CD4-positive, alpha-beta T cell treated with Interleukin-4 for 1 hour (primary cell): Measurements from ENCODE around the gene PLAC9.
A peak's percentile ranks its signal among the peaks of the same experiment; 100 is the strongest.
"Not testable (repeated sequence)": the region's sequence is repeated elsewhere in the genome, so short reads cannot be mapped to it uniquely, and the experiment has no call there.

Source experiments
- DNase-seq, 2 donors: peaks; one replicate each; pipeline ENCODE4 v3.0.0-alpha.2; 2020 to 2022

PLAC9 gene

GRCh38 chr10:80132299-80133139 is at the start of gene PLAC9:
PLAC9 (plus strand) TSS chr10:80132730; CDS start chr10:80132763, 33 bp downstream.
- no peak for DNase-seq

GRCh38 chr10:80090121-80090520 is 42.4 kb upstream of the PLAC9 start:
- DNase-seq: no peak

- no peak for DNase-seq
These were observed 38.3 kb upstream of the PLAC9 start for GRCh38 chr10:80094231-80094630.

- not testable (repeated sequence) for DNase-seq
These were observed 34.3 kb upstream of the PLAC9 start for GRCh38 chr10:80098272-80098671.

- DNase-seq: not testable (repeated sequence)
These were observed 33.2 kb upstream of the PLAC9 start for GRCh38 chr10:80099295-80099694.

- DNase-seq: no peak
These were observed 32.4 kb upstream of the PLAC9 start for GRCh38 chr10:80100116-80100515.

- no peak for DNase-seq
These were observed 31.5 kb upstream of the PLAC9 start for GRCh38 chr10:80100861-80101695.

- peak in 1 of 2 donors; percentile 54 for DNase-seq
These were observed 28.2 kb upstream of the PLAC9 start for GRCh38 chr10:80104066-80104926.

GRCh38 chr10:80108576-80109239 is 23.8 kb upstream of the PLAC9 start:
- DNase-seq: no peak

GRCh38 chr10:80110986-80111385 is 21.5 kb upstream of the PLAC9 start:
- DNase-seq: no peak

- no peak for DNase-seq
These were observed 13.9 kb upstream of the PLAC9 start for GRCh38 chr10:80118669-80119068.

- DNase-seq: no peak
These were observed 10.3 kb upstream of the PLAC9 start for GRCh38 chr10:80122110-80122710.

- DNase-seq: no peak
These were observed 9.8 kb upstream of the PLAC9 start for GRCh38 chr10:80122746-80123145.

- no peak for DNase-seq
These were observed 5.7 kb upstream of the PLAC9 start for GRCh38 chr10:80126876-80127275.

- DNase-seq: no peak
These were observed 1.0 kb upstream of the PLAC9 start for GRCh38 chr10:80131499-80131901.

GRCh38 chr10:80133206-80133605 is 676 bp downstream of the PLAC9 start:
- DNase-seq: no peak

GRCh38 chr10:80133687-80134086 is 1.2 kb downstream of the PLAC9 start:
- DNase-seq: not testable (repeated sequence)

GRCh38 chr10:80136134-80136571 is 3.6 kb downstream of the PLAC9 start:
- DNase-seq: no peak

GRCh38 chr10:80137031-80137862 is 4.7 kb downstream of the PLAC9 start:
- no peak for DNase-seq

GRCh38 chr10:80137920-80138319 is 5.4 kb downstream of the PLAC9 start:
- DNase-seq: no peak

GRCh38 chr10:80139265-80139664 is 6.7 kb downstream of the PLAC9 start:
- DNase-seq: no peak
